Heart left ventricle (tissue), 13 donors: ENCODE results near the gene FAM24A.

Experiments used
- POLR2A ChIP-seq, 2 donors: fragments of 450-650 bp; IDR thresholded peaks; one replicate each; pipeline ENCODE4 v1.6.1; 2017; ENCODE audit warnings: antibody characterized with exemption in 2 of 2, mild to moderate bottlenecking in 2 of 2, moderate library complexity in 2 of 2
- TF ChIP-seq, protein P1 (sequence below), 12 donors: fragments of 200-600 bp; sonication (generic) in 4 of 12; IDR thresholded peaks; one replicate each; pipeline versions ENCODE4 v1.5.0 to v1.8.0; 2018 to 2022; ENCODE audit warnings: antibody characterized with exemption in 12 of 12, mild to moderate bottlenecking in 5 of 12
- donor health status: ischemic (EF 13 %, LVEDD 7.1; RV severe dilation, severe dysfunction).
- donor health status: DM: no; HTN: yes; CAD: no.
- donor health status: DM: no; HTN: no; CAD: no.
- donor health status: ischemic (EF 25% LVEDD 6.9; RV normal size, moderate dysfunction).
- donor health status: ischemic (EF 25% LVEDD 5.7; RV mildly dilated, moderate dysfunction).
- donor health status: ischemic (EF 35%, LVEDD 5.7; RV mildly dilated, moderate dysfunction).
- donor health status: nonischemic (EF 11% LVEDD 7.7; RV severe dilation, severe dysfunction).
- donor health status: DM: yes; HTN: yes; CAD: no.
- donor health status: PGD.
- donor health status: ischemic (EF 29% LVEDD 5.4; RV normal size, mild dysfunction).
- donor health status: nonischemic (EF 23%, LVEDD 6.1; RV moderate dilation, normal function).

DNA sequence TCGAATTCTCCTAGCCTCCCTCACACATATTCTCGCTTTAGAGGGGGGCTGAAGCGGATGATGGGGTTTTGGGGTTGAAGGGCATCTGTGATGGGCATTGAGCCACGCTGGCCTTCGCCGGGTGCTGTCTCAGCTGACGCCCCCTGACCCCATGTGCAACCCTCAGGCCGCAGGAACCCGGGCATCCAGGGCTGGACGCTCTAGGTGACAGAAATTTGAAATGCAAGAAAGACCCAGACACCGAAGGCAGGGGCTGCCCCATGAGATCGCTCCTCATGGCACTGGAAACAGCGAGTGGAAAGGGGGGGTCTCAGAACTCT, 44.3 kb downstream of the FAM24A start:
- TF ChIP-seq, protein P1, sequence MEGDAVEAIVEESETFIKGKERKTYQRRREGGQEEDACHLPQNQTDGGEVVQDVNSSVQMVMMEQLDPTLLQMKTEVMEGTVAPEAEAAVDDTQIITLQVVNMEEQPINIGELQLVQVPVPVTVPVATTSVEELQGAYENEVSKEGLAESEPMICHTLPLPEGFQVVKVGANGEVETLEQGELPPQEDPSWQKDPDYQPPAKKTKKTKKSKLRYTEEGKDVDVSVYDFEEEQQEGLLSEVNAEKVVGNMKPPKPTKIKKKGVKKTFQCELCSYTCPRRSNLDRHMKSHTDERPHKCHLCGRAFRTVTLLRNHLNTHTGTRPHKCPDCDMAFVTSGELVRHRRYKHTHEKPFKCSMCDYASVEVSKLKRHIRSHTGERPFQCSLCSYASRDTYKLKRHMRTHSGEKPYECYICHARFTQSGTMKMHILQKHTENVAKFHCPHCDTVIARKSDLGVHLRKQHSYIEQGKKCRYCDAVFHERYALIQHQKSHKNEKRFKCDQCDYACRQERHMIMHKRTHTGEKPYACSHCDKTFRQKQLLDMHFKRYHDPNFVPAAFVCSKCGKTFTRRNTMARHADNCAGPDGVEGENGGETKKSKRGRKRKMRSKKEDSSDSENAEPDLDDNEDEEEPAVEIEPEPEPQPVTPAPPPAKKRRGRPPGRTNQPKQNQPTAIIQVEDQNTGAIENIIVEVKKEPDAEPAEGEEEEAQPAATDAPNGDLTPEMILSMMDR (IDR thresholded peaks at IDR 0.05) = no peak
- TF ChIP-seq POLR2A (IDR thresholded peaks at IDR 0.05) = no peak
